NCI-H128 (cell line): Measurements from ENCODE around the gene ZBTB21.

Source experiments
- DNase-seq: peaks from one replicate; lab custom pipeline; 2025; ENCODE audit not compliant: unreplicated experiment; lab: John Stamatoyannopoulos, UW

Gene ZBTB21

DNA sequence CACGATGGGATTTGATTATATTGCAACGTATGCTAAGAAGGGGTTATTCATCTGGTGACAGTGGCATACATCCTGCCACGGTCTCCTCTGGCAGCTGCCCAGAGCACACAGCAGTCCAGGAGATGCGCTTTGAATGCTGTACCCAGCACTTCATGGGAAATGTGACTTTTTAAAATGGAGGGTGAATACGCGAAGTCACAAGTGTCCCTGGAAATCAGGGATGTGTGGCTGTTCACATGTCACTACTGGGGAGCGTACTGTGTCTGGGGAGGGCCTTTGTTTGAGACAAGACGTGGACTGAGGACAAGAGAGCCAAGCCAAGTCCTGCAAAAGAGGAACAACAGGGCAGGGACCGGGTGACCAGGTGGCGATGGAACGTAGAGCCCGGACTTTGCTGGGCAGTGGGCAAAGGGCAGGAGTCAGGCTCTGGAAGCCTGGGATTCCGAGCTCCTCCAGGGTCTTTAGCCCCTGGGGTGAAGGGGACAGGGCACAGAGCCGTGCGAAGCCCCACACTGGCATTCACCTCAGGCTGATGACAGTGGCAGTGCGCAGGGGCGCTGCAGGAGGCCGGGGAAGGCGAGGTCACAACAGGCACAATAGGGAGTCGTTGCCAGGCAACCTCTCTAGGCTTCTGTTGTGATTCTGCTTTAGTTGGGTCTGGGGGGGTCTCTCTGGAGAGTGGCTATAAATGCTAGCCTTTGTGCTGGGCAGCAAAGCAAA lies 11.4 kb upstream of the ZBTB21 start:
- DNase-seq: no peak

DNA sequence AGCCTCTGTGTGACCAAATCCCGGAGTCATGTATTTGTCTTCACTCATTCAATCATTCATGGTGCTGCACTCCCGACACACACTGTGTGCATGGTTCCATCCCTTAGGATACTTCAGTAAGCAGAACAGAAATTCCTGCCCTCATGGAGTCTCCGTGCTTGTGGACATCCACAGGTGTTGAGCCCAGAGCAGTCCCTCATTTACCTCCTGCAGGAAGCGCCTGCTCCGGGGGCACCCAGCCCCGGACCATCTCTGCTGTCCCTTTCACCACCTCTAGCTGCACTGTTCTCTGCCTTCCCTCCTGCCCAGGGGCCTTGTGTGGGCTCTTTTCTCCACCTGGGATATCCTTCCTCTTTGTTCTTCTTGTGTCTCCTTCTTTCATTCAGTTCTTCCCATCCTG lies 9.5 kb upstream of the ZBTB21 start:
- no peak for DNase-seq

DNA sequence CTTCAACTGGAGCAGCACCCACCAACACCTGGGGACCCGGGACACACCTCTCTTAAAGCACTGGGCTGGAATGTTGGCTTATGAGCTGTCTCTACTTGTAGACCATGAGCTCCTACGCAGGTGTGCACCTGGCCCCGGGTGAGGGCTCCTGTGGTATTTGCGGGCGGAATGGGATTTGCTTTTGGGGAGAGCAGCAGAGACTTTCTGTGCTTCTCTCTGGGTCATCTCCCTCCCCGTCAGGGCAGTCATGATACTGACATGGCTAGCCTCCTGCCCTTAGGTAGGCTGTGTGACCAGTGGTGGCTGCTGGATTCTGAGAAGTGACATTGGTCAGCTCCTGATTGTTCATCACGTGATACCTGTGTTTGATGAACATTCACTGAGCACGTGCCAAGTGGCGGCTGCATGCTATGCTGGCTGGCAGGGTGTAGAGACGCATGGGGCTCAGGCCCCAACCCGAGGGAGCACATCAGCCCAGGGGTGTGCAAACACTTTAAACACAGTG lies 9.0 kb upstream of the ZBTB21 start:
- DNase-seq: no peak

DNA sequence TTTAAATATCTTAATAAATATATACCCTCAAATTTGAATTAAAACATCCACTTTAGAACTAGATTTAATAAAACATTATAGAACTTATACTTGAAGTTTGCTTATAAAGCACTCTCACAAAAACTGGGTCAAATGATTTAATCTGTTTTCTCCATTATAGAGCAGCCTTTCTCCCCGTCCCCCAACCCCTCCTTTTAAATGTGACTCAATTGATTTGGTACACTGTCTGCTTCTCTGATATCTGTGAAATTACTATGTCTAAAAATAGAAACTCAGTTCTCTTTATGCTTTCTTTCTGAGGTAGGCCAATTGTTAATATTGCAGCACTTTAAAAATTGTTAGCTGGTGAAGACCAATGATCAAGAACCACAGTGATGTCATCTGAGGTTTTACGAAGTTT lies 6.9 kb upstream of the ZBTB21 start:
- DNase-seq: no peak

DNA sequence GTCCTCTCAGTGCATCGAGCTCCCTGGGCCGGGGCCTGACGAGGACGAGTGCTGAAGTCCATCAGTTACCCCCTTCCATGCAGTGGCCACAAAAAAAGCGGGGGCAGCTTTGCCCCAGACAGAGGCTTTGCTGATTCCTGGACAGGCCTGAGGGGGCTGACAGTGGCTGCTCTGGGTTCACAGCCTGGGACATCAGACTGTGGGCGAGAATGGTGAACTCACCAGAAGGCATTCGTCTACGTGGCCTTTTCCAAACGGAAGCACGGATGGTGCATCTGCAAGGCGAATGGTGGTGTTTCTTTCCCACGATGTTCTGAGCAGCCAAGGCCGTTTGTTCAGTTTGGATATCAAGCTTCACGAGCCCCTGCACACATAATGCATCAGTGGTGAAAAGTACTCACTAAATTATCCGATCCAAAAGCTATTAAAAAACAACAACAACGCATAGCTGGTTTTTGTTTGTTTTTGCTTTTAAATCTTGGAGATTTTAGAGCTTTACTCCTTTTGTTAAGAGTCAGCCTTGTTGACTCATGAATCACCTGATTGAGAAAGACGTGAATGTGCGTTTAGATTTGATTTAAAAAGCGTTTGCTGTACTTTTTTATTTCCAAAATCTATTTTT lies 6.3 kb upstream of the ZBTB21 start:
- no peak for DNase-seq

DNA sequence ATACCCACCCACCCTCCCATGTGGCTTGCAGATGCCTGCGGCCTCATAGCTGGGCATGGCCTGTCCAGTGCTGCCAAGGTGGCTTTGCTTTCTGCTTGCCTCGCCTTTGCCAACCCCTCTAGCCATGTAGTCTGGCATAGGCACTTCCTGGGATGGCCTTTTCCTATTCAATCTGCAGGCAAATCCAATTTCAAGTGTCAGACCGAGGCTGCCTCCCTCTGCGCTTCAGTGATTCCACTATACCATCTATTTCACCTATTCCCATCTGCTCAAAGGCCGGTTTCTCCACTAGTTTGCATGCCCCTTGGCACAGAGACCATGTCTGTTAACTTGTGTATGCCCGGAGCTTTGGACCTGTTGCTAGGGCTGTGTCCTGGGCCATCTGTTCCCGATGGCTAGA lies 3.8 kb upstream of the ZBTB21 start:
- DNase-seq: no peak

DNA sequence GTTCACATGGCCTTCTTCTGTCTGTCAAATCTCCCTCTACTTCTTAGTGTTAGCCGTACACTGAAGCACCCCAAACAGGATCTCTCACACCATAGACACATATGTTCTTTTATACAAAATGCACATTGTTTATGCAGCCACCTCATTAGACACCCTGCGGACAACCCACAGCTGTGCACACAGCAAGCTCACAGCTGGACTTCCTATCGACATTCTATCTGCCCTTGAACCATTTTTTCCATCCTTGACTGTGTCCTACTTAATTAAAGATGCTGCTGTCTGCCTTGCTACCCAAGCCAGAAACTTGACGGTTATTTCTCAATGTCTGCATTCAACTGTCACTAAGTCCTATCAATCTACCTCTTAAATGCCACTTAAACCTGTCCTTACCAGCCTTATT lies 3.2 kb upstream of the ZBTB21 start:
- no peak for DNase-seq

DNA sequence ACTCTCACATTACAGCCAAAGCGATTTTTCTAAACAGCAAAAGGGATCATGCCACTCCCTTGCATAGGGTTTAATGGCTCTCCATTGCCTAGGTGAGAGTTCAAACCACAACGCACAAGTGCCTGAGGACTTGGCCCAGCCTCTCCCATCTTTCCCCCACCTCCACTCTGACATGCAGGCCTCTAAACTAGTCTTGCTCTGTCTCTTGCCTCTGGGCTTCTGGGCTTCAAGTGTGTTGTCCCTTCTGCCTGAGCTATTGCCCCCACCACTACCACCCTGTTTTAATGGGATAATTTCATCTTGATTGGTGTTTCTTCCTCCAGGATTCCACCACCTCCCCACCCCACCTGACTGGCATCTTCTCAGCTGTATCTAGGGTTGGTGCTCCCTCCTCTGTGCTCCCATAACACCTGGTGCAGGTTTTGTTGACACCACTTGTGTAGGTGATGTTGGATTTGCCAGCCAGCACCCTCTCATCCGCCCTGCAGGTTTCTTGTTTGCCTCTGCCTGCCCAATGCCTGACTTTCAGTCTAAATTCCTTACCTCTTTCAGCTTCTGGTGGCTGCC lies 2.7 kb upstream of the ZBTB21 start:
- DNase-seq: no peak

DNA sequence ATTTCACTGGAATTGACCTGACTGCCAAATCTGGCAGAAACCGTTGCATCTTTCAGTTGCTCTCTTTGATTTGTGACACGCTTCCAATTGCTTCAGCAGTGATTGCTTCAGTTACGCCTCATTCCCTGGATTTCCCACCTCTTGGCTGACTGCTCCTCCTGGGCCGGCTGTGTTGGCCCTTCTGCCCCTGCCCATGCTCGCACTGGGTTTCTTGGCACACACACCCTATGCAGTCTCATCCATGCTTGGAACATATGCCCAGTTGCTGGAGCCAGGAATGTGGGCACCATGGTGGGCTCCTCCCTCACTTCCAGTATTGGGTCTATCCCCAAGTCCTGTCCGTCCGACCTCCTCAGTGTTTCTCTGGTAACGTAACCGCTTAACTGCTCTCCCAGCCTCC lies 2.2 kb upstream of the ZBTB21 start:
- no peak for DNase-seq

DNA sequence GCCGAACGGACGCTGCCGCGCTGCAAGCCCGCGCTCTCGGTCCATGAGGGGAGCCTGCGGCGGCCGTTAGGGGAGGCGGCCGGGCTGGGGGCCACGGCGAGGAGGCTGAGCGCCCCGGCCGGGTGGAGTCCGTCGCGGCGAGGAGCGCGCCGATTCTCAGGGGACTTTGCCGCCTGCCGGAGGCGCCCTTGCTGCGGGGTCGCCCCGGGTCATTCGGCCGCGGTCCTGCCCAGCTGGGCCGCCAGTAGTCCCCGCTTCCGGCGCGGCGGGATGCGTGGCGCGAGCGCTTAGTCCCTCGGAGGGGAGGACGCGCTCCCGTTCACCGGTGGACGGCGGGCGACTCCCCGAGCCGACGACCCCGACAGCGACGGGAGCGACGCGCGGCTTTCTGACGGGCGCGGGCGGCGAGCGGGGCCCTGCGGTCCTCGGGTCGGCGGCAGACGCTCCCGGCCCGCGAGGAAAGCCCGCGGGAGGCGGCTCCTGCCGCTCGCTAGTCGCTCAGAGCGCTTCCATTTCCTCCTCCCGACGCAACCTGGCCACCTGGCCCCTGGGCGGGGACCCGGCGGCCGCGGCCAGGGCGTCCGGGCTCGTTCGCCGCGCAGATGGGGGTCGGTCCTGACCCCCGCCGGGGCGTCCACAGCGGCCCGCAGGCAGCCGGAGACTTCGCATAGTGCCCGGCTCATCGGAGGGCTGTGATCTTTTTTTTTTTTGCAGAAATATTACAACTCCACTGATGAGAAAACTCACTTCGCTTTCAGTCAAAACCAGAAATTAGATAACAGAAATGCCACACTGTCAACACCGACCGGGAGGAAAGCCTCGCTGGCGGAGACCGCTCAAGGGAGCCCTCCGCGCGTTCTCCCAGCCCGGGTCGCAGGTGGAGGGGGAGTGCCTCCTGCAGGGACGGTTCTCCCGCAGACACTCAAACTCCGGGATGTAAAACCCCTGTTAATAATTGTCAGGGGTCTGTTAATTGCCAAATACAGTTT lies 641 bp upstream of the ZBTB21 start:
- no peak for DNase-seq

DNA sequence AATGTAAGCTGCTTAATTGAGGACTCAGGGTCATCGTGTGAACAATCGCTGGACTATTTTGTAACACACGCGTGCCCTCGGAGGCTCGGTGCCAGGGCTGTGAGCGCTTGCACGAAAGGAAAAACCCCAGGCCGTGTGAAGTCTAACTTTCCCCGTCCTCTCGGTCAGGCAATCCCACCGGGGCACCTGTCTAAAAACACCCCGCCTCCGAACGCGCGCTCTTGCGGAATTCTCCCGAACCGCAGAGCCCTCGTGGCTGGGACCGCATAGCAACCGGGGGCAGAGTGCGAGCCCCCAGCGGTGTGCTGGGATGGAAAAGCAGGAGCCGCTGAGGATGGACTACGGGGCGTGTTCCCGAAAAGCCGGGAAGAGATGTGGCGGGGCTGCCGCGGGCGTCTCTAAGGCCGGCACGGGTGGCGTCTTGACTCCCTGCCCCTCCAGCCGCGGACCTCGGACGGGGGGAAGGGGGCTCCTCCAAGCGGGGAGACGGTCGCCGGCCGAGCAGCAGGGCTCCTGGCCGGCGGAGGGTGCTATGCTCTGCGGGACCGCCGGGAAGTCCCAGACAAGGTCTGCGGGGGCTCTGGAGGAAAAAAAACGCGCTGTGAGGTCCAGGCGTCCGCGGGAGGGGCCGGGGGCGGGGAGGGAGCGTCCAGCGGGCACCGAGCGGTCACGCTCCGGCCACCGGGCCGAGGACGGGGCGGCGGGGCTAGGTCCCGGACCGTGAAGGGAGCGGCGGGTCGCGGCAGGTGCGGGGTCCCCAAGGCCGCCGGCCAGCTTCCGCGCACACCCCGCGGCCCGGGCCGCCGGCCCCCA lies 936 bp downstream of the ZBTB21 start:
- DNase-seq: no peak

DNA sequence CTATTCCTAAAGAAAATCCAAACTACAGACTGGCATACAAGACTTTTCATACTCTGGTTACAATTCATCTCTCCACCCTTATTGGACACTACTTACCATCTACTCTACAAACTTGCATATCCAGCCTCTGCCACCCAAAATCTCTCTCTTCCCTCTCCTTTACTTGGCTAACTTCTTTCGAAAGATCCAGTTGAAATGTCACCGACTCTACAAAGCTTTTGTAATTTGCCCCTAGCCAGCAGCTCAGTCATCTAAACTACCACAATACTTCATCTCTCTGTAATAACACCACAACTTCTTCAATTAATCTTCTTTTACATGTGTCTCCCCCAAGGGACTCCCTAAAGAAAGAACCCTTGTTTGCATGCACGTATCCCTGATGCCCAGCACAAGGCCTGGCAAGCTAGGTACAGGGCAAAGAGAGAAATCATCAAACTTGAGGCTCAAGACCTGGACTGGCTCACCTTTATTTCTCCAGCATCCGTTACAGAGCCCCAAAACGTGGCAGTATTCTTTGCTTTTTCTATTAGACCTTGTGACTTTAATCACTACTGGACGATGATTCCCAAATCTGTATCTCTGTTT lies 2.7 kb downstream of the ZBTB21 start:
- no peak for DNase-seq

DNA sequence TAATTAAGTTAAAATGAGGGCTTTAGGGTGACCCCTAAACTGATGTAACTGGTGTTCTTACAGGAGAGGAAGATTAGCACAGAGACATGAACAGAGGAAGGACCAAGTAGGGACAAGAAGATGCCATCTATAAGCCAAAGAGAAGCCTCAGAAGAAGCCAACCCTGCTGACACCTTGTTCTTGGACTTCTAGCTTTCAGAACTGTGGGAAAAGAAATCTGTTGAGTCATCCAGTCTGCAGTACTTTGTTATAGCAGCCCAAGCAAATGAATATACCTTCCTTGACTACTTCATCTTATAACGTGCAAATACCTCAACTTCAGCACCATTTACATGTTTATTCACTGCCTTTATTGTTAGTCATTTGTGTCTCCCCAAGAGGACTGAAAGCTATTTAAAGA lies 3.4 kb downstream of the ZBTB21 start:
- no peak for DNase-seq

DNA sequence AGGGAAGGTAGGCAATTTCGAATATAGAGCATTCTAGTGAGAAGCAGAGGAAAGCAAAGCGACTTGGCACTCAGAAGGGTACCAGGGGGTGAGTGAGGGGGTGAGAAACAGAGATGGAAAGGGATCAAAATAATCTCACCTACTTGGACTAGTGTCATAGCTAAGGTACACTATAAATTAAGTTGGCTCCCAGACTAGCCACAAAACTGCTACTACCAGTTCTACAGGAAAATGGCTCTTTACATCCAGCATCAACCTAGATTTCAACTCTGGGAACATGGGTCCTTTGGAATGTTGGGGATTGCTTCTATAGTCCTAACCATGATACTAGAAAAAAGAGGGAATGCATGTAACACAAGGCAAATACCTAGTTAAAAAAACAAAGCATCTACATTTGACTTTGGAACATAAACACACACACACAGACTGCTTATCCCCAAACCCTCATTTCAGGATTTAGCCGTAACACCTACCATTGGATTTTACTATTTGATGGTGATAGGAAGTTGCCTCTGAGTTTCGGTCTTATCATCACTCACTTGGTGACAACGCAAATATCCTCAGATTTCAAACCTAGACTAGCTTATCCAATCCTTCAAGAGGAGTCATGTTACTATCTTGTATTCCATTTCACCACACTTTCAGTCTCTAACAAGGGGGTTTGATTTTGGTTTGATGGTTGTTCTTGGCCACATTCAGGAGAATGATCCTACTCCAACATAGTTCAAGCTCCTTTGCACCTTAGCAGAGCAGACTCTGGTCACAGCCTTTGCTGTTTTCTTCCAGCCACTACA lies 5.6 kb downstream of the ZBTB21 start:
- DNase-seq: no peak

DNA sequence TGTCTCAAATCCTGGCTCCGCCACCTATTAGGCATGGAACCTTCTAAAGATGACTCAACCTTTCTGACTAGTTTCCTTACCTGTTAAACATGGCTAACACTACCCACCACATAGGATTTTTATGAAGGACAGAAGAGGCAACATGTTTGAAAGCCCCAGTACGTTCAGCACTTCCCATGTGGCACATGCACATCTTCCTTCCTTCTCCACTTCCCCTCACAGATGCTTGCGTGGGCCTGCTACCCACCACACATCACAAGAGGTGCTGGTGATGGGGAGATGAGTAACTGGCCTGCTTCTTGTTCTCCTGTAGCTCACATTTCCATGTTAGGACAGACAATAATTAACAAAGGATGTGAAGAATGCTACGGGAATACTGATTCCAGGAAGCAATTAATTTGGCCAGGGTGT lies 7.1 kb downstream of the ZBTB21 start:
- DNase-seq: no peak

DNA sequence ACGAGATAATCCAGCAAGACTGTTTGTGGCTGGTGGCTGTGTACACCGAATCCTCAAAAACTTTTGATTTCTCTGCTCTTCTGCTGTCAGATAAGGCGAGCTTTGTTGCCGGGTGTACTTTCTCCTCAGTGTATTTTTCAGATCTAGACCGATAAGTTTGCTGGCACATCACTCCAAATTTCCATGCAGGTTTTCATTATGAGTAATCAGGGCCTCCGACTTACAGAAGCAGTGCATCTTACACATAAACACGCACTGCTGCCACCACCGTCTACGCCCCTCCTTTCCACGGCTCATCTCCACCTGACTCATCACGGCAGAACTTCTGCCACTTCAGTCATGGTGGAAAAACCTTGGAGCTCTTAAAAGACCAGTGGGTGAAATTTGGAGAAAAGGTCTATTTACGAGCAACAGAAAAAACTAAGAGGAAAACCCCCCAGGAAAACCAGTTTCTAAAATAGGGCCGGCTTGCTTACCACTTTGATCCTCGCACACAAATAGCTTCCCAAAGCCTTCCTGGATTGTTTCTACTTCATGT lies 7.7 kb downstream of the ZBTB21 start:
- DNase-seq: no peak

DNA sequence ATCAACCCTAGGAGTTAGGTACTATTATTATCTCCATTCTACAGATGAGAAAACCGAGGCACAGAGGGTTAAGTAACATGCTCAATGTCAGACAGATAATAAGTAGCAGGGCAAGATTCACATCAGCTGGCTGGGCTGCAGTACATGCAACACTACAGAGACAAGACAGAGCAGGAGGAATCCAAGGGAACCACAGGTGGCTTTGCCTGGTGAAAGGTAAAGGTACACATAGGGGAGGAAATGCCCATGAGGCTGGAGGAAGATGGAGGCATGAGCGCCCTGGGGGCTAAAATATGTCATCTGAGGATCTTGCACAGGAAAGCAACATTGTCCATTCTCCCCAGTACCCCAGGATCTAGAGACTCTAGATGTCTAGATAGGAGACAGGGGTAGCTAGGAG lies 8.4 kb downstream of the ZBTB21 start:
- no peak for DNase-seq

DNA sequence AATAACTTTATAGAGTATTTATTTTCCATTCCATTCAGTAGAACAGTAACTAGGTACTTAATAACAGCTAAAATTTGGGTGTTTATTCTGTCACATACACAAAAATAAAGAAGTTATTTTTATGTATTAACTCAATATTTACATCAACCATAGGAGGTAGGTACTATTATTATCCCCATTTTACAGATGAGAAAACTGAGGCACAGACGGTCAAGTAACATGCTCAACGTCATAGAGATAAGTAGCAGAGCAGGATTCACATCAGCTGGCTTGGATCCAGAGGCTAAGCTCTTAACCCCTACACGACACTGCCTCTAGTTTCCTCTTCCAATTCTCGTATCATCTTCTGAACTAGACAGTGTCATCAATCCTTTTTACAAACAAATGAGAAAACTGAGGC lies 9.3 kb downstream of the ZBTB21 start:
- no peak for DNase-seq

DNA sequence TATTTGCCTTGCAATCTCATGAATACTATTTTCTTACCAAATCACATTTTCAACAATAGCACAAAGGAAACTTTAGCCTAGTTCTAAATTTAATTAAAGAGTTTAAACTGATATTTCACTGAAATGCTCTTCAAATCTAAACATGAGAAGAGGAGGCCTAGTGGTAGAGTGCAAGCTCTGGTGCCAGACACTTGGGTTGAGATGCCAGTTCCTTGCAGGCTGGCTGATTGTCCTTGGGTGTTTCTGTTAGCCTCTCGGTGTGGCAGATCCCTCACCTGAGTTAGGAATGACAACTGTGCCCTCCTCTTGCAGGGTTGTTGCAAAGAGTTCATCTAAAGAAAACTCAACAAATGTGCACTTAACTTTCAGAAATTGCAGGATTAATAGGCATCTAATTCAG lies 12.5 kb downstream of the ZBTB21 start:
- no peak for DNase-seq
